ENCODE measurements around the gene TNFSF13. TPM values are rescaled to one million over a fixed set of nuclear protein-coding genes. Genes with fewer than 3 reads are reported as not detected.
A peak's percentile ranks its signal among the peaks of the same experiment; 100 is the strongest.

TNFSF13 gene
- total and polyA plus RNA-seq, 2 of the 8 experiments (the other 6 are each of a cell fraction or from before 2014, with no cell fraction given), result 2.1 to 2.6 TPM

GRCh38 chr17:7573324-7574080 is 15.0 kb downstream of the TNFSF13 start:
- H2BK120ac ChIP-seq (replicated peaks; ENCODE audit: low read depth, low read length), result no peak overlapping the region
- peaks cover 4 to 10% (median 7%) of the 10 kb centered on the region in 4 experiments for H3K4me1 ChIP-seq (replicated peaks in 1 of 4; ENCODE audit: control insufficient read depth in 3 of 4, insufficient read depth in 4 of 4, low read length in 3 of 4)
- H2BK12ac ChIP-seq (ENCODE audit: low read depth, low read length), result no peak overlapping the region
- CTCF ChIA-PET (ENCODE audit: partially characterized antibody), result interaction anchor here (0.6 to 3.6 kb wide), 5 partner anchors 10 to 217 kb away, joined by 3 to 24 read pairs (median 5); partner anchors contain the start of genes MPDU1 and SOX15
- peaks cover 4% of the 10 kb centered on the region for H3K23me2 ChIP-seq (ENCODE audit: low read depth, low read length)
- H3K4ac ChIP-seq (replicated peaks; ENCODE audit: insufficient read length, low read depth, low read length), result peak overlapping the region; percentile 98
- FAIRE-seq, result no peak
- H3K27ac ChIP-seq (ENCODE audit: low read depth, low read length), result peak overlapping the region; percentile 99
- H2BK20ac ChIP-seq (ENCODE audit: low read length), result no peak overlapping the region
- no peak overlapping the region for H2AK5ac ChIP-seq (ENCODE audit: low read depth, low read length)
- H4K91ac ChIP-seq (replicated peaks; ENCODE audit: insufficient read length, low read length), result peak overlapping the region; percentile 98
- peak overlapping the region; percentile 98 for H2BK5ac ChIP-seq (ENCODE audit: low read depth, low read length)
- H3K9me3 ChIP-seq (ENCODE audit: insufficient read depth in 2 of 2, low read depth in 1 of 2, low read length in 1 of 2), result no peaks in the 10 kb centered on the region
- H4K20me1 ChIP-seq (replicated peaks in 1 of 2; ENCODE audit: control insufficient read depth in 1 of 2, insufficient read depth in 2 of 2, low read length in 2 of 2), result peaks cover 27 to 34% of the 10 kb centered on the region in 2 experiments
- H3K79me1 ChIP-seq (ENCODE audit: low read depth, low read length), result peaks cover 6% of the 10 kb centered on the region
- peak overlapping the region; percentile 98; the same call in 1 of the 2 replicates for H4K8ac ChIP-seq (ENCODE audit: extremely low read depth, insufficient read depth, low read length)
- no peak overlapping the region for H3K23ac ChIP-seq (ENCODE audit: insufficient read length)
- peak overlapping the region; percentile 97 to 99 (median 98) for H3K4me3 ChIP-seq (ENCODE audit: extremely low read depth in 1 of 4, insufficient read depth in 2 of 4, low read depth in 3 of 4, low read length in 4 of 4)
- H3K14ac ChIP-seq (ENCODE audit: insufficient read length), result peak overlapping the region; percentile 18
- no peak overlapping the region for H2AFZ ChIP-seq (ENCODE audit: low read length)
- H3K9ac ChIP-seq (replicated peaks in 1 of 4; ENCODE audit: extremely low read depth in 1 of 4, low read depth in 3 of 4, low read length in 3 of 4), result peak overlapping the region; percentile 98 to 100 (median 99)
- POLR2A ChIA-PET (ENCODE audit: partially characterized antibody), result interaction anchor here (0.7 to 37.5 kb wide), 39 partner anchors 9 to 366 kb away, joined by 3 to 1144 read pairs (median 4); partner anchors contain the start of genes ACAP1, ATP1B2, CD68 and CTDNEP1
- peak in 1 of 2 experiments; percentile 82 for DNase-seq (ENCODE audit: low read depth in 1 of 2, low spot score in 2 of 2)
- H3K18ac ChIP-seq (ENCODE audit: extremely low read depth, low read length), result peak overlapping the region; percentile 94
- peaks cover 23 to 39% of the 10 kb centered on the region in 2 experiments for H3K79me2 ChIP-seq (ENCODE audit: control insufficient read depth in 1 of 2, insufficient read depth in 2 of 2, low read length in 2 of 2)
- H3K56ac ChIP-seq (replicated peaks; ENCODE audit: insufficient read length, low read depth, low read length), result peak overlapping the region; percentile 83
- H2BK15ac ChIP-seq (ENCODE audit: low read length), result no peak overlapping the region
- H3K36me3 ChIP-seq (ENCODE audit: control insufficient read depth in 2 of 4, insufficient read depth in 4 of 4, low read length in 3 of 4), result peaks cover 51 to 75% (median 67%) of the 10 kb centered on the region in 4 experiments
- peak overlapping the region; percentile 77 for H4K5ac ChIP-seq (ENCODE audit: insufficient read length, low read depth, low read length)
- WGBS, 2 experiments (ENCODE audit: extremely low coverage in 1 of 2, insufficient coverage in 1 of 2, insufficient read length in 1 of 2, insufficient replicate concordance in 2 of 2, low coverage in 1 of 2, low lambda C conversion rate in 2 of 2, missing lambda C conversion rate in 1 of 2), result 1% methylated on average over 28 of the region's 71 CpGs; no CpG with 5 or more reads in 1 of the 2 experiments
- H3K4me2 ChIP-seq (ENCODE audit: insufficient read depth in 1 of 2, low read depth in 2 of 2, low read length in 2 of 2), result peak overlapping the region; percentile 71 to 97
- no peaks in the 10 kb centered on the region for H3K27me3 ChIP-seq (replicated peaks in 1 of 4; ENCODE audit: control insufficient read depth in 3 of 4, extremely low read depth in 1 of 4, insufficient read depth in 3 of 4, low read length in 3 of 4)
- TF ChIP-seq CBX5 (IDR thresholded peaks at IDR 0.05; ENCODE audit: low read depth, low read length) (no peak), BACH1 (IDR thresholded peaks at IDR 0.05; ENCODE audit: low read length) (no peak), POLR2AphosphoS5 (IDR thresholded peaks at IDR 0.05; ENCODE audit: low read depth, low read length) (peak; percentile 94), JUND (IDR thresholded peaks at IDR 0.05; ENCODE audit: low read length) (no peak), PHF8 (conservative IDR thresholded peaks at IDR 0.05; ENCODE audit: low read depth, low read length) (peak; percentile 53; the same call in 1 of the 2 replicates), HDAC6 (IDR thresholded peaks at IDR 0.05; ENCODE audit: low read depth, low read length) (no peak), YY1 (IDR thresholded peaks at IDR 0.05; ENCODE audit: low read depth, low read length) (no peak), GABPA (IDR thresholded peaks at IDR 0.05; ENCODE audit: borderline replicate concordance, insufficient read depth, low read length) (no peak), CBX8 (IDR thresholded peaks at IDR 0.05; ENCODE audit: borderline replicate concordance, low read depth, low read length) (no peak), MAX (IDR thresholded peaks at IDR 0.05) (peak; percentile 93), BCL11A (IDR thresholded peaks at IDR 0.05; ENCODE audit: low read depth in 2 of 2, low read length in 2 of 2) (no peak)

Data from H1 (cell line).